Measurements from ENCODE around the gene FOXD4L3.
"Not testable (repeated sequence)": the region's sequence is repeated elsewhere in the genome, so short reads cannot be mapped to it uniquely, and the experiment has no call there.

DNA sequence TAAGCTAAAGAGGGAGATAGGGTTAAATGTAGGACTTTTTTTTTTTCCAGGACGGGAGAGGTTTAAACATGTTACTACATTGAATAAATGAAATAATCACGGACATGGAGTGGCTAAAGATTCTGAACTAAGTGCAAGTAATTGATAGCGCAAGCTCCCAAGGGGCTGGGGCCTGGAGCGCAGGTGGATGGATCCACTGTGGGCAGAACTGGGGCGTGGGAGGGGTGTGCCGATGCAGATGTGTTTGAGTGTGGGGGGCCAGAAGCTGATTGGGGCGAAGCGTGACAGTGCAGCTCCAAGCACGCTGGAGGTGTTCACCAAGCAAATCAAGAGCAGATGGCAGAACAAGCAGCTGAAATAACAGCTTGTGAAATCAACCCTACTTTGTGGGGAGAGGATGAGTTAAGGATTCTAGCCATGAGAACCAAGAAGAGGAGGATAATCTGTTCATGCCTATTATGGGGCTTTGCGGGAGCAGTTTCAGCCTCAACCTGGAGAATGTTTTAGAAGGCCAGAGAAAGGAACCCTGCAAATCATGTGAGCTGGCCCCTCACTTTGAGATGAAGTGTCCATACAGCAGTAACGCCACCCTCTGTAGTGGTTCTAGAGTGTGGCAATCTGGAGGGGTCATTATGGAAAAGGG, 28.0 kb downstream of the FOXD4L3 start:
- TF ChIP-seq, protein P1, sequence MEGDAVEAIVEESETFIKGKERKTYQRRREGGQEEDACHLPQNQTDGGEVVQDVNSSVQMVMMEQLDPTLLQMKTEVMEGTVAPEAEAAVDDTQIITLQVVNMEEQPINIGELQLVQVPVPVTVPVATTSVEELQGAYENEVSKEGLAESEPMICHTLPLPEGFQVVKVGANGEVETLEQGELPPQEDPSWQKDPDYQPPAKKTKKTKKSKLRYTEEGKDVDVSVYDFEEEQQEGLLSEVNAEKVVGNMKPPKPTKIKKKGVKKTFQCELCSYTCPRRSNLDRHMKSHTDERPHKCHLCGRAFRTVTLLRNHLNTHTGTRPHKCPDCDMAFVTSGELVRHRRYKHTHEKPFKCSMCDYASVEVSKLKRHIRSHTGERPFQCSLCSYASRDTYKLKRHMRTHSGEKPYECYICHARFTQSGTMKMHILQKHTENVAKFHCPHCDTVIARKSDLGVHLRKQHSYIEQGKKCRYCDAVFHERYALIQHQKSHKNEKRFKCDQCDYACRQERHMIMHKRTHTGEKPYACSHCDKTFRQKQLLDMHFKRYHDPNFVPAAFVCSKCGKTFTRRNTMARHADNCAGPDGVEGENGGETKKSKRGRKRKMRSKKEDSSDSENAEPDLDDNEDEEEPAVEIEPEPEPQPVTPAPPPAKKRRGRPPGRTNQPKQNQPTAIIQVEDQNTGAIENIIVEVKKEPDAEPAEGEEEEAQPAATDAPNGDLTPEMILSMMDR (conservative IDR thresholded peaks at IDR 0.05; ENCODE audit: low read length) = not testable (repeated sequence)
- not testable (repeated sequence) for TF ChIP-seq EZH2phosphoT487 (IDR thresholded peaks at IDR 0.05; ENCODE audit: borderline replicate concordance)

Measured in Loucy (cell line).